Astrocyte (in vitro differentiated cells and primary cell): ENCODE results near the gene STPG3.

Experiments
- EZH2 ChIP-seq: IDR thresholded peaks from 2 replicates; pipeline ENCODE4 v1.6.1; 2012; ENCODE audit warnings: mild to moderate bottlenecking, low read length, inconsistent platforms; ENCODE audit not compliant: insufficient read depth
- TF ChIP-seq, protein P1 (sequence below): IDR thresholded peaks from 2 replicates; pipeline ENCODE4 v1.5.1; 2011; ENCODE audit warnings: low read depth, mild to moderate bottlenecking, inconsistent platforms, low read length, moderate library complexity; ENCODE audit not compliant: insufficient read depth

DNA sequence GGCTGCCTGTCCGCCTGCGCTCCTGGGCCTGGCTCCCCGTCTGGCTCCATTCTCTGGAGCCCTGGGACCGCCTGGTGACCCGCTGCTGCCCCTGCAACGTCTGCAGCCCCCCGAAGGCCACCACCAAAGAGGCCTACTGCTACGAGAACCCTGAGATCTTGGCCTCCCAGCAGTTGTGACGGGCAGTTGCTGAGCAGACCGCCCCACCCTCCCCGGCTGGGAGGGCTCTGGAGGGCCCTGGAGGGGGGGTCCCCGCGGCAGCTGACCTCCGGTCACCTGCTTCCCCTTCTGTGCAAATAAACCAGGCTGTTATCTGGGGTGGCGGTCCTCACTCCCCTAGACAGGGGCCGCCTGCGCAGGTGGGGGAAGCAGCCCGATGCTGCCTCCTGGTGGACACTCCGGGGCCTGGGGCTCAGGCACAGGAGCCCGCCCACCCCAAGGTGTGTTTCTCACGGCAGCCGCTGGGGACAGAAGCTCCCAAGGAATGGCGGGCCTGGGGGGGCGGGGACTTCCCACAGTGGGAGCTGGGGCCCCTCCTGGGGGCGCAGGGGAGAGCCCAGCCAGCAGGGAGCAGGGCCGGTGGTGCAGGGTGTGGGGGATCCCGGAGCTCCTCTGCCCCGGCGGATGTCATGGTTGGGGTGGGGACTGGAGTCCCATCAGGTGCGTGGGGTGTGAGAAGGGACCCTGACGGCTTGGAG is 14.7 kb upstream of the STPG3 start:
- TF ChIP-seq, protein P1, sequence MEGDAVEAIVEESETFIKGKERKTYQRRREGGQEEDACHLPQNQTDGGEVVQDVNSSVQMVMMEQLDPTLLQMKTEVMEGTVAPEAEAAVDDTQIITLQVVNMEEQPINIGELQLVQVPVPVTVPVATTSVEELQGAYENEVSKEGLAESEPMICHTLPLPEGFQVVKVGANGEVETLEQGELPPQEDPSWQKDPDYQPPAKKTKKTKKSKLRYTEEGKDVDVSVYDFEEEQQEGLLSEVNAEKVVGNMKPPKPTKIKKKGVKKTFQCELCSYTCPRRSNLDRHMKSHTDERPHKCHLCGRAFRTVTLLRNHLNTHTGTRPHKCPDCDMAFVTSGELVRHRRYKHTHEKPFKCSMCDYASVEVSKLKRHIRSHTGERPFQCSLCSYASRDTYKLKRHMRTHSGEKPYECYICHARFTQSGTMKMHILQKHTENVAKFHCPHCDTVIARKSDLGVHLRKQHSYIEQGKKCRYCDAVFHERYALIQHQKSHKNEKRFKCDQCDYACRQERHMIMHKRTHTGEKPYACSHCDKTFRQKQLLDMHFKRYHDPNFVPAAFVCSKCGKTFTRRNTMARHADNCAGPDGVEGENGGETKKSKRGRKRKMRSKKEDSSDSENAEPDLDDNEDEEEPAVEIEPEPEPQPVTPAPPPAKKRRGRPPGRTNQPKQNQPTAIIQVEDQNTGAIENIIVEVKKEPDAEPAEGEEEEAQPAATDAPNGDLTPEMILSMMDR = peak; percentile 71
- TF ChIP-seq EZH2 = no peak
